A549 (cell line): ENCODE results near the gene CTIF. TPM values are rescaled to one million over a fixed set of nuclear protein-coding genes. Genes with fewer than 3 reads are reported as not detected.

Experiments used
- ATAC-seq, 2 experiments: fragments of 200-7000 bp in 1 of 2; fragments of >200 bp in 1 of 2; cut with Nextera tagmentation in 1 of 2; cut with Tn5 transposase in 1 of 2; 3 replicates each; pipeline versions ENCODE4 v1.8.0 to v1.9.1; 2018 to 2020; ENCODE audit warnings: mild to moderate bottlenecking in 1 of 2, moderate library complexity in 1 of 2
- CTCF ChIA-PET: fragments of 300-600 bp; sonication (Branson Sonifier 250); formaldehyde crosslinking; extraction: SDS; loops from one replicate; lab custom pipeline; 2021; ENCODE audit warnings: antibody characterized with exemption, inconsistent platforms; lab: Yijun Ruan, JAX
- POLR2A ChIA-PET: fragments of 350-600 bp; formaldehyde crosslinking; extraction: SDS; loops from one replicate; lab custom pipeline; 2021; ENCODE audit warnings: antibody characterized with exemption, inconsistent platforms; lab: Yijun Ruan, JAX
- DNase-seq, 2 experiments: peaks; one replicate each; pipeline versions ENCODE4 v3.0.0 to v3.0.0-alpha.2; 2011 to 2016; ENCODE audit warnings: low read depth in 1 of 2, low spot score in 1 of 2
- FAIRE-seq: peaks from 2 replicates; lab custom pipeline; 2011; peaks lifted over from hg19 to GRCh38; lab: Jason Lieb, UNC
- H3K27ac ChIP-seq, 2 experiments: fragments of >200 bp; sonication (Bioruptor Twin); formaldehyde crosslinking; 3 replicates each; pipeline ENCODE4 v1.5.1; 2016 to 2017
- H3K4me1 ChIP-seq: fragments of >200 bp; sonication (Bioruptor Twin); formaldehyde crosslinking; 3 replicates; pipeline ENCODE4 v1.6.1; 2016
- H3K4me2 ChIP-seq: fragments of >200 bp; sonication (Bioruptor Twin); formaldehyde crosslinking; 3 replicates; pipeline ENCODE4 v1.6.1; 2016
- H3K4me3 ChIP-seq: fragments of >200 bp; sonication (Bioruptor Twin); formaldehyde crosslinking; 3 replicates; pipeline ENCODE4 v1.5.1; 2016
- H3K9me3 ChIP-seq: fragments of >200 bp; sonication (Bioruptor Twin); formaldehyde crosslinking; 3 replicates; pipeline ENCODE4 v1.6.1; 2016
- CEBPB ChIP-seq, 2 experiments: fragments of >200 bp in 1 of 2; sonication (Bioruptor Twin) in 1 of 2; formaldehyde crosslinking in 1 of 2; IDR thresholded peaks; 2 replicates each; pipeline ENCODE4 v1.6.1; 2012 to 2016
- CHD2 ChIP-seq: fragments of 150-350 bp; IDR thresholded peaks from 2 replicates; pipeline ENCODE4 v1.6.1; 2014; ENCODE audit warnings: low read length; ENCODE audit not compliant: partially characterized antibody
- EHF ChIP-seq: fragments of 250-450 bp; sonication (Bioruptor Pico); IDR thresholded peaks from 2 replicates; pipeline ENCODE4 v1.5.0; 2020; ENCODE audit warnings: mild to moderate bottlenecking
- EHMT2 ChIP-seq: fragments of 200-600 bp; sonication (generic); IDR thresholded peaks from 2 replicates; pipeline ENCODE4 v1.6.1; 2016; ENCODE audit warnings: antibody characterized with exemption, low read depth, mild to moderate bottlenecking, moderate library complexity
- ESRRA ChIP-seq: fragments of 150-350 bp; IDR thresholded peaks from 2 replicates; pipeline ENCODE4 v1.6.1; 2014; ENCODE audit warnings: mild to moderate bottlenecking, low read length, borderline replicate concordance
- FOSL2 ChIP-seq, 2 experiments: fragments of 450-650 bp in 1 of 2; fragments of >200 bp in 1 of 2; sonication (Bioruptor Twin) in 1 of 2; formaldehyde crosslinking; IDR thresholded peaks; 2 replicates each; pipeline versions ENCODE4 v1.5.0 to v1.6.1; 2016 to 2020; ENCODE audit warnings: mild to moderate bottlenecking in 1 of 2, moderate library complexity in 1 of 2
- FOXS1 ChIP-seq: fragments of 250-450 bp; sonication (Bioruptor Pico); IDR thresholded peaks from 2 replicates; pipeline ENCODE4 v1.5.0; 2020; ENCODE audit warnings: mild to moderate bottlenecking, moderate library complexity
- HEYL ChIP-seq: fragments of 250-450 bp; sonication (Bioruptor Pico); IDR thresholded peaks from 2 replicates; pipeline ENCODE4 v1.8.0; 2021; ENCODE audit warnings: mild to moderate bottlenecking, moderate library complexity
- HOXA7 ChIP-seq: fragments of 250-450 bp; sonication (Bioruptor Pico); IDR thresholded peaks from 2 replicates; pipeline ENCODE4 v1.5.0; 2020; ENCODE audit warnings: mild to moderate bottlenecking, moderate library complexity
- HOXB13 ChIP-seq: fragments of 250-450 bp; sonication (Bioruptor Pico); IDR thresholded peaks from 2 replicates; pipeline ENCODE4 v1.5.0; 2020; ENCODE audit warnings: low read depth, mild to moderate bottlenecking, moderate library complexity
- HOXB5 ChIP-seq: fragments of 250-450 bp; sonication (Bioruptor Pico); IDR thresholded peaks from 2 replicates; pipeline ENCODE4 v1.5.0; 2020; ENCODE audit warnings: mild to moderate bottlenecking, moderate library complexity
- KDM1A ChIP-seq: fragments of 200-600 bp; sonication (generic); IDR thresholded peaks from 2 replicates; pipeline ENCODE4 v1.6.1; 2016; ENCODE audit warnings: low read depth, mild to moderate bottlenecking
- NPAS2 ChIP-seq: fragments of 250-450 bp; sonication (Bioruptor Pico); IDR thresholded peaks from 2 replicates; pipeline ENCODE4 v1.8.0; 2022; ENCODE audit warnings: mild to moderate bottlenecking, moderate library complexity, borderline replicate concordance
- PHF8 ChIP-seq: fragments of 200-600 bp; sonication (generic); IDR thresholded peaks from 2 replicates; pipeline ENCODE4 v1.6.1; 2016; ENCODE audit warnings: low read depth, mild to moderate bottlenecking, antibody characterized with exemption, moderate library complexity, borderline replicate concordance
- POLR2AphosphoS2 ChIP-seq: conservative IDR thresholded peaks from 2 replicates; pipeline ENCODE4 v1.6.1; 2012; ENCODE audit warnings: low read length, improper control_type of control experiment, inconsistent platforms
- RFX5 ChIP-seq: fragments of 450-650 bp; IDR thresholded peaks from 2 replicates; pipeline ENCODE4 v1.7.1; 2014; ENCODE audit warnings: antibody characterized with exemption, mild to moderate bottlenecking, moderate library complexity
- TP53 ChIP-seq: fragments of 250-450 bp; sonication (Bioruptor Pico); IDR thresholded peaks from 2 replicates; pipeline ENCODE4 v1.5.0; 2021; ENCODE audit warnings: mild to moderate bottlenecking, moderate library complexity
- ZC3H11A ChIP-seq: fragments of 450-650 bp; IDR thresholded peaks from 2 replicates; pipeline ENCODE4 v1.6.1; 2014; ENCODE audit warnings: antibody characterized with exemption, mild to moderate bottlenecking
- ZSCAN20 ChIP-seq: fragments of 250-450 bp; sonication (Bioruptor Pico); IDR thresholded peaks from 2 replicates; pipeline ENCODE4 v1.8.0; 2022; ENCODE audit warnings: mild to moderate bottlenecking, moderate library complexity
- WGBS: methylation state at CpG from one replicate; pipeline ENCODE4 v1.1.6; 2017; ENCODE audit errors: missing lambda C conversion rate; 5-methylcytosine and 5-hydroxymethylcytosine counted together
- polyA plus RNA-seq, 4 experiments: library from polyadenylated mRNA; depleted of rRNA in 3 of 4; stranded (reverse); fragments of >200 nt; fragmentation: RNase III in 1 of 4; extraction: RNeasy Plus Mini Kit Qiagen cat#74134 plus additional on column Dnase treatment in 1 of 4; gene quantifications; 2 replicates in 3 of 4; 3 replicates in 1 of 4; pipeline ENCODE4 v1.2.3, GENCODE V29; 2011 to 2017
- TF ChIP-seq, protein P1 (sequence below): fragments of >200 bp; sonication (Bioruptor Twin); formaldehyde crosslinking; IDR thresholded peaks from 2 replicates; pipeline ENCODE4 v1.6.1; 2016
- TF ChIP-seq, protein P2 (sequence below): fragments of >200 bp; sonication (Bioruptor Twin); formaldehyde crosslinking; IDR thresholded peaks from 3 replicates; pipeline ENCODE4 v1.5.1; 2016
- TF ChIP-seq, protein P3 (sequence below): IDR thresholded peaks from 2 replicates; pipeline ENCODE4 v1.6.1; 2012
- TF ChIP-seq, protein P4 (sequence below): fragments of 250-450 bp; sonication (Bioruptor Pico); IDR thresholded peaks from 2 replicates; pipeline ENCODE4 v1.5.0; 2021; ENCODE audit warnings: mild to moderate bottlenecking, moderate library complexity, borderline replicate concordance

Gene CTIF
- polyA plus RNA-seq, 2 of the 4 experiments (the other 2 are of a cell fraction), result 17.0 to 24.7 TPM

DNA sequence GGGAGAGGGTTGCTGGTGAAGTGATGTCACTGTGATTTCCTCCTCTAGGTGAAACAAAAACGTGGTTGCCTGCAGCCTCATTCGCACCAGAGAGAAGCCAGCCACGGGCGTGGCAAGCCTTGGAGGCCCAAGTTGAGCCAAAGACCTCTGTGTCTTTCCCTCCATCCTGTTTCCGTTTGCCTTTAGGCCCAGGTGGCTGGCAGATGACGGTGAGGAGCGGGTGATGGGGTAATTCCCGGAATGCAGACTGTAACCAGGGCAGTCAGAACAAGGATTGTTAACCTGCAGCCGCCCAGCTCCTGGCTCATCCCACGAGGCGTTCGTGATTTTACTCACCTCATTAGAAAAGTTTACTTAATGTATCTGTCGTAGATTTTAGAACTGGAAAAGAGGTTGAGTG, 14.4 kb downstream of the CTIF start:
- POLR2A ChIA-PET, result no interaction called here

DNA sequence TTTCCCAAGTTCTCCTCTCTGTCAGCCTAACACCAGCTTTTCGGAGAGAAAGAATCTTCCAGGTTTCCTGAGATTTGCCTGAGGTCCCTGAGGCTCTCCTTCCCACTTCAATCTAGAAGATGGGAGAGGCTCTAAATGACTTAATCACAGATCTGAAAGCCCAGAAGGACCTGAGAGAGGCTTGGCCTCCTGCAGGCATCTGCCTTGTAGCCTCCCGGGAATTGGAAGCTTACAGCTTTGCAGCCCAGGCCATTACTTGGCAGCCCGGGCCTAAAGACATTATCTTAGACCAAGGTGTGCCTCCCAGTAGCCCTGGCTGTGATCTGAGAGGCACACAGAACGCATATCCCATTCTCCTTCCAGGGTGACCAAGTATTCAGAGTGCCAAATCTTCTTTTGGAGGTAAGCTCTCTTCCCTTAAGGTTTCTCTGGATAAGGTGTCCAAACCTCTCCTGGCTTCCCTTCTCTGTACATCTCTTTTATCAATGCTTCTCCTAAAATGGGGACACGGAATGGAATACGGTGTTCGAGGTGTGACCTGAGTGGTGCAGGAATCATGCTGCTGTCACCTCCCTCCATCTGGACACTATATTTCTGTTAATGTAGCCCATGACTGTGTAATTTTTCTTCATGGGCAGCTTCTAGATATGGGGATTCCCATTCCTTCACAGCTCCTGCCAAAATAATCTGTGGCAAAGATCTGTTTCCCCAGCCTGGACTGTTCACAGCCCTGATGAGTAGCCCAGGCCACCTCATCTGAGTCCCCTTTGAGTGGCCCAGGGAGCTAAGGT, 16.0 kb downstream of the CTIF start:
- FAIRE-seq (no peak), ATAC-seq (no peak), DNase-seq (no peak)
- Histone ChIP-seq H3K4me3 (no peak overlapping the region), H3K4me2 (no peak overlapping the region), H3K27ac (no peak overlapping the region), H3K9me3 (no peaks in the 10 kb centered on the region), H3K4me1 (no peaks in the 10 kb centered on the region)
- CTCF ChIA-PET, result no interaction called here
- POLR2A ChIA-PET, result no interaction called here
- no peak for TF ChIP-seq TP53 (CRISPR knock-in tag)
- no peak for TF ChIP-seq HOXA7 (CRISPR knock-in tag)
- no peak for TF ChIP-seq KDM1A
- no peak for TF ChIP-seq FOSL2 (IDR thresholded peaks at IDR 0.05)
- TF ChIP-seq FOSL2 (CRISPR knock-in tag; IDR thresholded peaks at IDR 0.05), result no peak
- TF ChIP-seq, protein P1, sequence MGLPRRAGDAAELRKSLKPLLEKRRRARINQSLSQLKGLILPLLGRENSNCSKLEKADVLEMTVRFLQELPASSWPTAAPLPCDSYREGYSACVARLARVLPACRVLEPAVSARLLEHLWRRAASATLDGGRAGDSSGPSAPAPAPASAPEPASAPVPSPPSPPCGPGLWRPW, result no peak
- no peak for TF ChIP-seq HEYL (CRISPR knock-in tag)
- no peak for TF ChIP-seq CHD2
- no peak for TF ChIP-seq HOXB13
- TF ChIP-seq FOXS1 (CRISPR knock-in tag), result no peak
- TF ChIP-seq, protein P2, sequence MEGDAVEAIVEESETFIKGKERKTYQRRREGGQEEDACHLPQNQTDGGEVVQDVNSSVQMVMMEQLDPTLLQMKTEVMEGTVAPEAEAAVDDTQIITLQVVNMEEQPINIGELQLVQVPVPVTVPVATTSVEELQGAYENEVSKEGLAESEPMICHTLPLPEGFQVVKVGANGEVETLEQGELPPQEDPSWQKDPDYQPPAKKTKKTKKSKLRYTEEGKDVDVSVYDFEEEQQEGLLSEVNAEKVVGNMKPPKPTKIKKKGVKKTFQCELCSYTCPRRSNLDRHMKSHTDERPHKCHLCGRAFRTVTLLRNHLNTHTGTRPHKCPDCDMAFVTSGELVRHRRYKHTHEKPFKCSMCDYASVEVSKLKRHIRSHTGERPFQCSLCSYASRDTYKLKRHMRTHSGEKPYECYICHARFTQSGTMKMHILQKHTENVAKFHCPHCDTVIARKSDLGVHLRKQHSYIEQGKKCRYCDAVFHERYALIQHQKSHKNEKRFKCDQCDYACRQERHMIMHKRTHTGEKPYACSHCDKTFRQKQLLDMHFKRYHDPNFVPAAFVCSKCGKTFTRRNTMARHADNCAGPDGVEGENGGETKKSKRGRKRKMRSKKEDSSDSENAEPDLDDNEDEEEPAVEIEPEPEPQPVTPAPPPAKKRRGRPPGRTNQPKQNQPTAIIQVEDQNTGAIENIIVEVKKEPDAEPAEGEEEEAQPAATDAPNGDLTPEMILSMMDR, result no peak
- no peak for TF ChIP-seq ZC3H11A
- 94% methylated on average over 6 of the region's 7 CpGs for WGBS

More for the DNA sequence above, 14.4 kb downstream of the CTIF start:
- no peaks in the 10 kb centered on the region for H3K9me3 ChIP-seq
- no peak overlapping the region for H3K4me2 ChIP-seq
- no peak overlapping the region for H3K27ac ChIP-seq
- no peak overlapping the region for H3K4me3 ChIP-seq
- CTCF ChIA-PET, result interaction anchor here (0.7 to 1.1 kb wide), 4 partner anchors 13 to 79 kb away, joined by 3 to 4 read pairs (median 3); no protein-coding TSS in a partner anchor
- H3K4me1 ChIP-seq, result peaks cover 7% of the 10 kb centered on the region
- 86% methylated on average over 13 of the region's 13 CpGs for WGBS
- TF ChIP-seq ESRRA, result no peak
- TF ChIP-seq, all 56 proteins: peak for 0
- ATAC-seq (no peak), FAIRE-seq (no peak), DNase-seq (no peak)

DNA sequence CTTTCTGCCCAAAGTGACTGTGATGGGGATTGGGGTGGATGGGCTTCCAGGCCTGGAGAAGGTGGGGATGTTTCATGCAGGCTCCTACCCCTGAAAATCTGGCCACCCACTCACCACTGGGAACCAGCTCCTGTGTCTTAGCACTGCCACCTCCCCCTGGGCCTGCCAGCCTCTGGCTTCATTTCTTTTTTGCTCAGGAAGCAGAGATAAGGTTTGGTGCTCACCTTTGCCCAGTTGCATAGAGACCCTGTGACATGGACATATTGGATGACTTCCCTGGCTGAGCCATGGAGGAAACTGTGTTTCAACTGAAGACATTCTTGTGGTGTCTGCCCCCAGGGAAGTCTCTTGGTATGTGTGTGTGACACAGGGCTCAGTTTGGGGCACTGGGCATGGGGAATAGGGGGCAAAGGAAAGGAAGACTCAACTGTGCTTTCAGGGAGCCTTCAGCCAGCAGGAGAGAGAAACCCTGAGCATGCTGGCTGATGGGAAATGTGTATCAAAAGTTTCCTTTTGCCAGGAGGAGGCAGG, 16.7 kb downstream of the CTIF start:
- DNase-seq (no peak), FAIRE-seq (no peak), ATAC-seq (no peak)
- no peak overlapping the region for H3K4me2 ChIP-seq
- TF ChIP-seq ESRRA (no peak), POLR2AphosphoS2 (no peak), RFX5 (no peak), EHF (CRISPR knock-in tag) (no peak), CEBPB (IDR thresholded peaks at IDR 0.05) (no peak), ZSCAN20 (no peak), HEYL (CRISPR knock-in tag) (no peak), HOXB5 (CRISPR knock-in tag) (no peak), PHF8 (no peak), EHMT2 (no peak), NPAS2 (CRISPR knock-in tag) (no peak), KDM1A (no peak)
- TF ChIP-seq, protein P3, sequence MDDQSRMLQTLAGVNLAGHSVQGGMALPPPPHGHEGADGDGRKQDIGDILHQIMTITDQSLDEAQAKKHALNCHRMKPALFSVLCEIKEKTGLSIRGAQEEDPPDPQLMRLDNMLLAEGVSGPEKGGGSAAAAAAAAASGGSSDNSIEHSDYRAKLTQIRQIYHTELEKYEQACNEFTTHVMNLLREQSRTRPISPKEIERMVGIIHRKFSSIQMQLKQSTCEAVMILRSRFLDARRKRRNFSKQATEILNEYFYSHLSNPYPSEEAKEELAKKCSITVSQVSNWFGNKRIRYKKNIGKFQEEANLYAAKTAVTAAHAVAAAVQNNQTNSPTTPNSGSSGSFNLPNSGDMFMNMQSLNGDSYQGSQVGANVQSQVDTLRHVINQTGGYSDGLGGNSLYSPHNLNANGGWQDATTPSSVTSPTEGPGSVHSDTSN, result no peak
- TF ChIP-seq, protein P4, sequence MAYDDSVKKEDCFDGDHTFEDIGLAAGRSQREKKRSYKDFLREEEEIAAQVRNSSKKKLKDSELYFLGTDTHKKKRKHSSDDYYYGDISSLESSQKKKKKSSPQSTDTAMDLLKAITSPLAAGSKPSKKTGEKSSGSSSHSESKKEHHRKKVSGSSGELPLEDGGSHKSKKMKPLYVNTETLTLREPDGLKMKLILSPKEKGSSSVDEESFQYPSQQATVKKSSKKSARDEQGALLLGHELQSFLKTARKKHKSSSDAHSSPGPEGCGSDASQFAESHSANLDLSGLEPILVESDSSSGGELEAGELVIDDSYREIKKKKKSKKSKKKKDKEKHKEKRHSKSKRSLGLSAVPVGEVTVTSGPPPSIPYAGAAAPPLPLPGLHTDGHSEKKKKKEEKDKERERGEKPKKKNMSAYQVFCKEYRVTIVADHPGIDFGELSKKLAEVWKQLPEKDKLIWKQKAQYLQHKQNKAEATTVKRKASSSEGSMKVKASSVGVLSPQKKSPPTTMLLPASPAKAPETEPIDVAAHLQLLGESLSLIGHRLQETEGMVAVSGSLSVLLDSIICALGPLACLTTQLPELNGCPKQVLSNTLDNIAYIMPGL (CRISPR knock-in tag), result no peak
- ChIA-PET POLR2A (no interaction called here), CTCF (interaction anchor here (1.7 kb wide), 1 partner anchor 80 kb away, joined by 6 read pairs; no protein-coding TSS in a partner anchor)
- H3K27ac ChIP-seq, result no peak overlapping the region
- H3K9me3 ChIP-seq, result no peaks in the 10 kb centered on the region
- H3K4me3 ChIP-seq, result no peak overlapping the region
- no peaks in the 10 kb centered on the region for H3K4me1 ChIP-seq
